K562 (cell line): Measurements from ENCODE around the gene RCC2. TPM values are rescaled to one million over a fixed set of nuclear protein-coding genes. Genes with fewer than 3 reads are reported as not detected.

Experiments
- CBFA2T3 ChIP-seq: fragments of 450-650 bp; IDR thresholded peaks from 2 replicates; pipeline ENCODE4 v1.6.1; 2017
- ESRRB ChIP-seq: fragments of 250-450 bp; sonication (Bioruptor Pico); IDR thresholded peaks from 2 replicates; pipeline ENCODE4 v1.5.0; 2020; ENCODE audit warnings: mild to moderate bottlenecking, moderate library complexity, borderline replicate concordance
- GATAD2A ChIP-seq: fragments of 450-650 bp; IDR thresholded peaks from 2 replicates; pipeline ENCODE4 v1.6.1; 2017
- RERE ChIP-seq: sonication (generic); formaldehyde crosslinking; IDR thresholded peaks from 2 replicates; pipeline ENCODE4 v1.8.0; 2023; ENCODE audit warnings: missing genetic modification reagents, mild to moderate bottlenecking, borderline replicate concordance
- TBP ChIP-seq: optimal IDR thresholded peaks from 2 replicates; pipeline ENCODE3; 2011; ENCODE audit warnings: low read depth, low read length, improper control_type of control experiment
- TFE3 ChIP-seq: fragments of 450-650 bp; formaldehyde crosslinking; IDR thresholded peaks from 2 replicates; pipeline ENCODE4 v1.4.0; 2020; ENCODE audit warnings: mild to moderate bottlenecking, mixed read lengths
- ZFX ChIP-seq: sonication (generic); formaldehyde crosslinking; IDR thresholded peaks from 2 replicates; pipeline ENCODE4 v1.8.0; 2022; ENCODE audit warnings: mild to moderate bottlenecking, missing genetic modification reagents, moderate library complexity
- ZMIZ1 ChIP-seq, 2 experiments: fragments of 150-350 bp in 1 of 2; IDR thresholded peaks; 2 replicates each; pipeline ENCODE4 v1.6.1; 2012 to 2016; ENCODE audit warnings: low read depth in 2 of 2, low read length in 2 of 2, mild to moderate bottlenecking in 1 of 2, moderate library complexity in 1 of 2
- ZNF316 ChIP-seq: fragments of 450-650 bp; IDR thresholded peaks from 2 replicates; pipeline ENCODE4 v1.6.1; 2016
- ZNF395 ChIP-seq: fragments of 200-800 bp; sonication (Bioruptor generic); IDR thresholded peaks from 2 replicates; pipeline ENCODE4 v1.6.1; 2017; ENCODE audit warnings: missing genetic modification characterization, missing compliant biosample characterization
- polyA plus RNA-seq, 8 experiments: library from polyadenylated mRNA; depleted of rRNA in 4 of 8; stranded (reverse) in 5 of 8; unstranded in 3 of 8; fragments of >200 nt; fragmentation: Nextera tagmentation in 2 of 8; fragmentation: Illumina TruSeq in 1 of 8; extraction: Ambion mirVana in 2 of 8; extraction: Trizol in 1 of 8; gene quantifications; 2 replicates each; pipeline versions ENCODE4 v1.2.1 to v1.2.3, GENCODE V29; 2011 to 2014; ENCODE audit warnings: inconsistent platforms in 1 of 8, missing spikeins in 1 of 8
- total RNA-seq, 7 experiments: library from RNA; depleted of rRNA in 6 of 7; stranded (reverse); fragments of >200 nt in 6 of 7; fragmentation: Illumina TruSeq in 2 of 7; extraction: Trizol in 2 of 7; gene quantifications; 2 replicates each; pipeline versions ENCODE4 v1.2.1 to v1.2.3, GENCODE V29; 2011 to 2021; ENCODE audit warnings: low replicate concordance in 1 of 7

Gene RCC2
- total and polyA plus RNA-seq, 9 of the 15 experiments (the other 6 are each of a cell fraction or from before 2014, with no cell fraction given): 31.8 to 292 (median 116) TPM

- TF ChIP-seq RERE (CRISPR knock-in tag): no peak
- TF ChIP-seq ZNF316: no peak
- TF ChIP-seq CBFA2T3: no peak
- TF ChIP-seq TFE3 (CRISPR knock-in tag): no peak
- 0 out of 4 replicates have a peak, but pooled peaks of 1 of the 2 experiments have one; percentile 12 for TF ChIP-seq ZMIZ1 (IDR thresholded peaks at IDR 0.05; ENCODE audit: low read depth in 2 of 2, low read length in 2 of 2)
- peak; percentile 17 for TF ChIP-seq TBP
- no peak for TF ChIP-seq ESRRB (CRISPR knock-in tag)
- TF ChIP-seq GATAD2A: no peak
- peak; percentile 55; the same call in 1 of the 2 replicates for TF ChIP-seq ZFX
- TF ChIP-seq ZNF395 (CRISPR knock-in tag): peak; percentile 77; the same call in 1 of the 2 replicates
Observed at GRCh38 chr1:17437580-17438317, 1.7 kb downstream of the RCC2 start (continued).
